ENCODE results near the gene STK32B. TPM values are rescaled to one million over a fixed set of nuclear protein-coding genes. Genes with fewer than 3 reads are reported as not detected.

The STK32B gene
- total and polyA plus RNA-seq, 7 donors = 0.14 to 0.73 (median 0.52) TPM

DNA sequence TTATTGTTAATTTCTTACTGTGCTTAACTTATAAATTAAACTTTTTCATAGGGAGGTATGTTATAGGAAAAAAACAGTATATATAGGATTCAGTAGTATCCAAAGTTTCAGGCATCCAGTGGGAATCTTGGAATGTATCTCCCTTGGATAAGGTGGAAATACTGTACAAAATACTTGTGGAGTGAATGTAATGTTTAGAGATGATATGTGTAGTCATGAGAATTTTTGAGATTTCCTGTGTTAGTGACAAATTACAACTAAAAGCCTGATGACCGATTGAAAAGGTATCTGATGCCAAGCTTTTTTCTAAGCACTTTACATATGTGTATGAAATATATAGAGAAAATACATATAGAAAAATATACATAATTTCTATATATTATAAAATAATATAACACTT is 69.2 kb downstream of the STK32B start:
- no peak for DNase-seq
- H3K36me3 ChIP-seq (ENCODE audit: insufficient read depth in 1 of 2, low read depth in 1 of 2) = no peaks in the 10 kb centered on the region
- H3K9me3 ChIP-seq = no peaks in the 10 kb centered on the region
- TF ChIP-seq, protein P1, sequence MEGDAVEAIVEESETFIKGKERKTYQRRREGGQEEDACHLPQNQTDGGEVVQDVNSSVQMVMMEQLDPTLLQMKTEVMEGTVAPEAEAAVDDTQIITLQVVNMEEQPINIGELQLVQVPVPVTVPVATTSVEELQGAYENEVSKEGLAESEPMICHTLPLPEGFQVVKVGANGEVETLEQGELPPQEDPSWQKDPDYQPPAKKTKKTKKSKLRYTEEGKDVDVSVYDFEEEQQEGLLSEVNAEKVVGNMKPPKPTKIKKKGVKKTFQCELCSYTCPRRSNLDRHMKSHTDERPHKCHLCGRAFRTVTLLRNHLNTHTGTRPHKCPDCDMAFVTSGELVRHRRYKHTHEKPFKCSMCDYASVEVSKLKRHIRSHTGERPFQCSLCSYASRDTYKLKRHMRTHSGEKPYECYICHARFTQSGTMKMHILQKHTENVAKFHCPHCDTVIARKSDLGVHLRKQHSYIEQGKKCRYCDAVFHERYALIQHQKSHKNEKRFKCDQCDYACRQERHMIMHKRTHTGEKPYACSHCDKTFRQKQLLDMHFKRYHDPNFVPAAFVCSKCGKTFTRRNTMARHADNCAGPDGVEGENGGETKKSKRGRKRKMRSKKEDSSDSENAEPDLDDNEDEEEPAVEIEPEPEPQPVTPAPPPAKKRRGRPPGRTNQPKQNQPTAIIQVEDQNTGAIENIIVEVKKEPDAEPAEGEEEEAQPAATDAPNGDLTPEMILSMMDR (IDR thresholded peaks at IDR 0.05) = no peak
- H3K4me1 ChIP-seq = no peaks in the 10 kb centered on the region
- H3K27me3 ChIP-seq (ENCODE audit: insufficient read depth in 3 of 3, low read length in 2 of 3) = no peaks in the 10 kb centered on the region
- ATAC-seq = no peak
- intact Hi-C loops (cut with DNase I) = no loop called here
- no peak overlapping the region for H3K27ac ChIP-seq
- WGBS, 3 donors = 62 to 85% (median 75%) methylated on average over 1 of the region's 1 CpG
- no peak overlapping the region for H3K4me3 ChIP-seq

DNA sequence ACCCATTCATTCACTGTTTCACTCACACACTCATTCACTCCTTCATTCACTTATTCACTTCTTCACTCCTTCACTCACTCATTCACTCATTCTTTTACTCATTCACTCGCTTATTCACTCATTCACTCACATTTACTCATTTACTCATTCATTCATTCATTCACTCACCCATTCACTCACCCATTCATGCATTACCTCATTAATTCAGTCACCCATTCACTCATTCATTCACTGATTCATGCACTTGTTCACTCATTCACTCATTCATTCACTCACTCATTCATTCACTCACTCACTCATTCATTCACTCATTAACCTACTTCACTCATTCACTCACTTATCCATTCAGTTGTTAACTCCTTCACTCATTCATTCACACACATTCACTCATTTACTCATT is 70.8 kb downstream of the STK32B start:
- TF ChIP-seq, protein P1 (IDR thresholded peaks at IDR 0.05) = no peak
- intact Hi-C loops (cut with DNase I) = no loop called here
- no peak overlapping the region for H3K4me3 ChIP-seq
- WGBS, 3 donors = 92 to 97% (median 95%) methylated on average over 1 of the region's 1 CpG
- no peaks in the 10 kb centered on the region for H3K36me3 ChIP-seq (ENCODE audit: insufficient read depth in 1 of 2, low read depth in 1 of 2)
- no peaks in the 10 kb centered on the region for H3K4me1 ChIP-seq
- H3K27me3 ChIP-seq (ENCODE audit: insufficient read depth in 3 of 3, low read length in 2 of 3) = no peaks in the 10 kb centered on the region
- H3K9me3 ChIP-seq = no peaks in the 10 kb centered on the region
- no peak overlapping the region for H3K27ac ChIP-seq
- DNase-seq (no peak), ATAC-seq (no peak)

DNA sequence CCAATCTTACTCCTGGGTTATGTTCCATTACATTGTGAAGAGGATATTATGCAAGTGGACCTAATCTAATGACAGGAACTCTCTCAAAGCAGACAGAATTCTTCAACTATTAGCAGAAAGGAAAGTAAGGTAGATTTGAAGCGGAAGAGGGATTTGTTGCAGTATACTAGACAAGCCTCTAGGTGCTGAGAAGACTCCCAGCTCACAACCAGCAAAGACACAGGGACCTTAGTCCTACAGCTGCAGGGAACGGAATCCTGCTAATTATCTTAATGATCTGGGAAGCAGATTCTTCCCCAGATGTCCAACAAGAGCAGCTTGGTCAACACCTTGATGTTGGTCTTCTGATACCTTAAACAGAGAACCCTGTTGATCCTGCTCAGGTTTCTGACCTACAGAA is 73.6 kb downstream of the STK32B start:
- H3K27me3 ChIP-seq (ENCODE audit: insufficient read depth in 3 of 3, low read length in 2 of 3) = no peaks in the 10 kb centered on the region
- TF ChIP-seq, protein P1 (IDR thresholded peaks at IDR 0.05) = no peak
- no peak overlapping the region for H3K4me3 ChIP-seq
- intact Hi-C loops (cut with DNase I) = no loop called here
- no peaks in the 10 kb centered on the region for H3K36me3 ChIP-seq (ENCODE audit: insufficient read depth in 1 of 2, low read depth in 1 of 2)
- 92 to 96% (median 93%) methylated on average over 2 of the region's 2 CpGs for WGBS, 3 donors
- DNase-seq (no peak), ATAC-seq (no peak)
- H3K9me3 ChIP-seq = no peaks in the 10 kb centered on the region
- no peak overlapping the region for H3K27ac ChIP-seq
- no peaks in the 10 kb centered on the region for H3K4me1 ChIP-seq

DNA sequence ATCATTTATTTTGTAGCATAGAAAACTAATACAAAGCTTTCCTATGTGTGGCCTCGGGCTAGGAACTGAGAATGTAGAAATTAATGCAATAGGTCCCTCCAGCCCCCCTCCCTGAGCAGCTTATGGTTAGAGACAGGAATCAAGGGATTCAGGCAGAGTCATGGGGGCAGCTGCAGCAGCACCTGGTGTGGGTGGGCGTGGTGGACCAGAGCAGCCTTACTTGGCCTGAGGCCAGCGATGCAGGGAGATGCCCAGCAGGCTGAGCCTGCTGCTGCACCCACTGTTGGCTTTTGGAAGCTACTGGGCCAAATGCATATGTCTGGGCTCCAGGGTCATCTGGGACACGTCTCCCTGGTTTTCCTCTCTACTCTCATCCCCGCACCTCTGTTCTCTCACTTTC is 74.0 kb downstream of the STK32B start:
- ATAC-seq (no peak), DNase-seq (peak in 1 of 2 donors; percentile 49)
- H3K27ac ChIP-seq = no peak overlapping the region
- intact Hi-C loops (cut with DNase I) = no loop called here
- no peaks in the 10 kb centered on the region for H3K9me3 ChIP-seq
- no peaks in the 10 kb centered on the region for H3K36me3 ChIP-seq (ENCODE audit: insufficient read depth in 1 of 2, low read depth in 1 of 2)
- WGBS, 3 donors = 63 to 73% (median 65%) methylated on average over 5 of the region's 5 CpGs
- H3K27me3 ChIP-seq (ENCODE audit: insufficient read depth in 3 of 3, low read length in 2 of 3) = no peaks in the 10 kb centered on the region
- no peaks in the 10 kb centered on the region for H3K4me1 ChIP-seq
- no peak overlapping the region for H3K4me3 ChIP-seq
- TF ChIP-seq, protein P1 (IDR thresholded peaks at IDR 0.05) = no peak

DNA sequence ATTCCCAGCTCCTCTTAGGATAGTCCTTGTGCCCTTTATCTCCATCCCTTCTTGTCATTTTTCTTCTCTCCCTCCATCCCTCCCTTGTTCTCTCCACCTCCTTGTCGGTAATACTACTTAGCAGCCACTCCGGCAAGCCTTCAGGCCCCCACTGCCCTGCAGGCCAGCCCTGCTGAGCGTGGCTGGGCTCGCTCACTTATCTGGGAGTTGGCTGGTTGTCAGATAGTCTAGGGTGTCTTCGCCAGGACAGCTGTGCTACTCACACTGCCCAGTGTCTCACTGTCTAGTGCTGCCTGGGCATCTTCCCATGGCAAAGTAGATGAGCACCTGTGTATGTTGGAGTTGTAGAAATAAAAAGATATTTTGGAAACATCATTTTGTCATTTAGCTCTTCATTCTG is 75.0 kb downstream of the STK32B start:
- intact Hi-C loops (cut with DNase I) = no loop called here
- TF ChIP-seq, protein P1 (IDR thresholded peaks at IDR 0.05) = no peak
- Histone ChIP-seq H3K36me3 (ENCODE audit: insufficient read depth in 1 of 2, low read depth in 1 of 2) (no peaks in the 10 kb centered on the region), H3K27ac (no peak overlapping the region), H3K27me3 (ENCODE audit: insufficient read depth in 3 of 3, low read length in 2 of 3) (no peaks in the 10 kb centered on the region), H3K9me3 (no peaks in the 10 kb centered on the region), H3K4me3 (no peak overlapping the region), H3K4me1 (no peaks in the 10 kb centered on the region)
- ATAC-seq = no peak
- WGBS, 3 donors = 26 to 31% (median 30%) methylated on average over 5 of the region's 5 CpGs
- DNase-seq = no peak

All from psoas muscle (tissue), 8 donors.